HepG2 (cell line): ENCODE results near the gene ABHD2. TPM values are rescaled to one million over a fixed set of nuclear protein-coding genes. Genes with fewer than 3 reads are reported as not detected.

Source experiments
- ATAC-seq: fragments of 200-7000 bp; cut with Tn5 transposase; 3 replicates; pipeline ENCODE4 v1.9.1; 2020; ENCODE audit warnings: mild to moderate bottlenecking, moderate library complexity
- BruUV-seq: library from RNA; stranded (reverse); fragments of 400-500 nt; replicated peaks from 2 replicates; lab custom pipeline; 2021; lab: Mats Ljungman, UMichigan
- CTCF ChIA-PET: fragments of 300-600 bp; formaldehyde crosslinking; extraction: SDS; loops from one replicate; lab custom pipeline; 2021; ENCODE audit warnings: low total read pairs, inconsistent platforms, low intra/inter-chr PET ratio; lab: Yijun Ruan, JAX
- POLR2A ChIA-PET: fragments of 350-600 bp; sonication (Branson Sonifier 250); formaldehyde crosslinking; loops from one replicate; lab custom pipeline; 2020; ENCODE audit warnings: antibody characterized with exemption, inconsistent platforms; lab: Yijun Ruan, JAX
- DNase-seq: peaks from one replicate; pipeline ENCODE4 v3.0.0-alpha.2; 2015; ENCODE audit warnings: low spot score
- FAIRE-seq: peaks from 3 replicates; lab custom pipeline; 2011; peaks lifted over from hg19 to GRCh38; lab: Jason Lieb, UNC
- H2AFZ ChIP-seq: one replicate; pipeline ENCODE4 v1.6.1; 2011; ENCODE audit warnings: low read length, inconsistent platforms
- H3K27ac ChIP-seq: fragments of 300-600 bp; 3 replicates; pipeline ENCODE4 v1.8.0; 2011; ENCODE audit warnings: mixed run types, mild to moderate bottlenecking, mixed read lengths, low read length, inconsistent platforms; ENCODE audit not compliant: insufficient read depth; ENCODE audit errors: extremely low read length
- H3K27me3 ChIP-seq, 2 experiments: fragments of 200-600 bp in 1 of 2; 2 replicates in 1 of 2; 3 replicates in 1 of 2; pipeline versions ENCODE4 v1.6.0 to v1.8.0; 2011; ENCODE audit warnings: low read length in 2 of 2, mild to moderate bottlenecking in 2 of 2, moderate library complexity in 2 of 2, inconsistent platforms in 1 of 2; ENCODE audit not compliant: insufficient read depth in 2 of 2, control insufficient read depth in 1 of 2
- H3K36me3 ChIP-seq, 2 experiments: fragments of 200-600 bp in 1 of 2; replicated peaks in 1 of 2; 2 replicates in 1 of 2; 3 replicates in 1 of 2; pipeline versions ENCODE4 v1.5.1 to v1.8.0; 2011; ENCODE audit warnings: low read length in 2 of 2, inconsistent platforms in 1 of 2; ENCODE audit not compliant: insufficient read depth in 2 of 2, control insufficient read depth in 1 of 2
- H3K4me1 ChIP-seq: 2 replicates; pipeline ENCODE4 v1.5.1; 2012; ENCODE audit warnings: low read length, inconsistent platforms; ENCODE audit not compliant: insufficient read depth
- H3K4me2 ChIP-seq: 2 replicates; pipeline ENCODE4 v1.6.0; 2011; ENCODE audit warnings: low read depth, low read length, inconsistent platforms
- H3K4me3 ChIP-seq, 3 experiments: fragments of 200-600 bp in 1 of 3; sonication (generic), shearing (Covaris generic) in 1 of 3; replicated peaks in 1 of 3; 2 replicates each; pipeline ENCODE4 v1.5.1; 2011 to 2016; ENCODE audit warnings: low read length in 3 of 3, inconsistent platforms in 2 of 3, low read depth in 2 of 3, mild to moderate bottlenecking in 2 of 3, control low read depth in 1 of 3, mixed read lengths in 1 of 3; ENCODE audit not compliant: insufficient read depth in 1 of 3
- H3K79me2 ChIP-seq: one replicate; pipeline ENCODE4 v1.6.1; 2011; ENCODE audit warnings: low read length, inconsistent platforms; ENCODE audit not compliant: insufficient read depth
- H3K9ac ChIP-seq: 2 replicates; pipeline ENCODE4 v1.6.0; 2011; ENCODE audit warnings: mild to moderate bottlenecking, low read depth, low read length, inconsistent platforms; ENCODE audit not compliant: insufficient read depth
- H3K9me3 ChIP-seq: 2 replicates; pipeline ENCODE4 v1.5.1; 2012; ENCODE audit warnings: mild to moderate bottlenecking, low read length
- H4K20me1 ChIP-seq: 2 replicates; pipeline ENCODE4 v1.6.0; 2011; ENCODE audit warnings: inconsistent platforms, mild to moderate bottlenecking, low read length, moderate library complexity; ENCODE audit not compliant: insufficient read depth
- HMGA1 ChIP-seq: sonication (generic); formaldehyde crosslinking; conservative IDR thresholded peaks from 2 replicates; pipeline ENCODE4 v1.4.0; 2020; ENCODE audit warnings: missing genetic modification reagents
- MNT ChIP-seq: fragments of 450-650 bp; IDR thresholded peaks from 2 replicates; pipeline ENCODE4 v1.6.1; 2016
- NKX3-1 ChIP-seq: sonication (generic); formaldehyde crosslinking; IDR thresholded peaks from 2 replicates; pipeline ENCODE4 v1.5.0; 2020; ENCODE audit warnings: missing genetic modification reagents
- SIX1 ChIP-seq: sonication (generic); formaldehyde crosslinking; IDR thresholded peaks from 2 replicates; pipeline ENCODE4 v1.4.0; 2020; ENCODE audit warnings: missing genetic modification reagents, borderline replicate concordance
- ZNF235 ChIP-seq: sonication (generic); formaldehyde crosslinking; IDR thresholded peaks from 2 replicates; pipeline ENCODE4 v1.8.1; 2023; ENCODE audit warnings: mild to moderate bottlenecking, missing genetic modification reagents, borderline replicate concordance
- ZNF543 ChIP-seq: sonication (generic); formaldehyde crosslinking; IDR thresholded peaks from 2 replicates; pipeline ENCODE4 v1.4.0; 2020; ENCODE audit warnings: mild to moderate bottlenecking, missing genetic modification reagents
- ZNF777 ChIP-seq: sonication (generic); formaldehyde crosslinking; IDR thresholded peaks from 2 replicates; pipeline ENCODE4 v1.4.0; 2020; ENCODE audit warnings: missing genetic modification reagents
- WGBS: methylation state at CpG from one replicate; pipeline ENCODE4 v1.1.6; 2017; ENCODE audit warnings: low lambda C conversion rate; 5-methylcytosine and 5-hydroxymethylcytosine counted together
- in situ Hi-C: cut with HindIII; loops from 2 replicates; pipeline ENCODE4 v1.10.0; 2017; ENCODE audit warnings: low pct_unique_long_range_greater_than_20kb; ENCODE audit not compliant: extremely low pct_ligation_motif_present
- intact Hi-C: fragments of 100-400 bp; cut with micrococcal nuclease; formaldehyde crosslinking; loops from one replicate; pipeline ENCODE4 v1.10.0; 2022; ENCODE audit not compliant: unreplicated experiment
- polyA plus RNA-seq, 8 experiments: library from polyadenylated mRNA; depleted of rRNA in 3 of 8; stranded (reverse) in 7 of 8; unstranded in 1 of 8; fragments of >200 nt; fragmentation: Illumina TruSeq in 4 of 8; extraction: Trizol in 4 of 8; gene quantifications; 2 replicates each; pipeline versions ENCODE4 v1.2.1 to v1.2.3, GENCODE V29; 2011 to 2016; ENCODE audit warnings: low read depth in 4 of 8, missing spikeins in 1 of 8, mixed read lengths in 1 of 8; ENCODE audit not compliant: insufficient read depth in 1 of 8
- total RNA-seq, 5 experiments: library from RNA; depleted of rRNA; stranded (reverse); fragments of >200 nt; fragmentation: Illumina TruSeq; extraction: Trizol; gene quantifications; 2 replicates each; pipeline ENCODE4 v1.2.3, GENCODE V29; 2016; ENCODE audit warnings: low read depth in 1 of 5
- TF ChIP-seq, protein P1 (sequence below), 2 experiments: fragments of 450-650 bp in 1 of 2; sonication (generic) in 1 of 2; formaldehyde crosslinking in 1 of 2; IDR thresholded peaks; 2 replicates each; pipeline versions ENCODE4 v1.6.1 to v1.8.0; 2016 to 2022; ENCODE audit warnings: antibody characterized with exemption in 1 of 2, mild to moderate bottlenecking in 1 of 2, missing genetic modification reagents in 1 of 2

Gene ABHD2
- total and polyA plus RNA-seq, 2 of the 13 experiments (the other 11 are each of a cell fraction or from before 2014, with no cell fraction given): 14.8 to 22.4 TPM

DNA sequence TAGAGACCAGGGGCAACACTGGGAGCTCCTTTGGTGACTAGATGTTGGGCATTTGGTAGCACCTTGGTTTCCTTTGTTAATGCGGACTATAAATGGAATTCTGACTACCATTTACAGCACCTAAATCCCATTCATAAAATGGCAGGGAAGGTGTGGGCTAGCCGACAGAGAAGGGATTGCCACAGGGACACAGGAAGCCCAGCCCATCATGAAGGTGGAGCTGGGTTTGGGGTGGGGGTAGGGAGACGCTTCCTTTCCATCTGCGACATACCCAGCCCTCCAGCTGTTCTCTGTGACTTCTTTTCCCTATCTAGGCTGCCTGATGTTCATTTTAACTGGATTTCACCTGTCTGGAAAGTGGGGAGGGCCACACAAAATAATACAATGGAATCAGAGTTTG, 21.0 kb downstream of the ABHD2 start:
- no peak for DNase-seq
- Histone ChIP-seq H3K4me3 (no peak overlapping the region), H3K27me3 (no peaks in the 10 kb centered on the region), H3K36me3 (peaks cover 3 to 6% of the 10 kb centered on the region in 2 experiments; a peak in 3 of 5 replicates), H3K79me2 (peaks cover 2% of the 10 kb centered on the region), H3K4me2 (no peak overlapping the region), H3K4me1 (peaks cover 68% of the 10 kb centered on the region), H2AFZ (no peak overlapping the region), H3K9me3 (no peaks in the 10 kb centered on the region), H3K9ac (no peak overlapping the region), H3K27ac (peak overlapping the region; percentile 19), H4K20me1 (no peaks in the 10 kb centered on the region)
- CTCF ChIA-PET: no interaction called here
- no peak for FAIRE-seq
- 97% methylated on average over 4 of the region's 4 CpGs for WGBS
- POLR2A ChIA-PET: no interaction called here
- no peak for ATAC-seq
- no TSS peak for BruUV-seq
- intact Hi-C loops: no loop called here
- in situ Hi-C loops: no loop called here
- TF ChIP-seq SIX1: no peak
- no peak for TF ChIP-seq ZNF235 (CRISPR knock-in tag)
- no peak for TF ChIP-seq ZNF543 (CRISPR knock-in tag)
- TF ChIP-seq, protein P1, sequence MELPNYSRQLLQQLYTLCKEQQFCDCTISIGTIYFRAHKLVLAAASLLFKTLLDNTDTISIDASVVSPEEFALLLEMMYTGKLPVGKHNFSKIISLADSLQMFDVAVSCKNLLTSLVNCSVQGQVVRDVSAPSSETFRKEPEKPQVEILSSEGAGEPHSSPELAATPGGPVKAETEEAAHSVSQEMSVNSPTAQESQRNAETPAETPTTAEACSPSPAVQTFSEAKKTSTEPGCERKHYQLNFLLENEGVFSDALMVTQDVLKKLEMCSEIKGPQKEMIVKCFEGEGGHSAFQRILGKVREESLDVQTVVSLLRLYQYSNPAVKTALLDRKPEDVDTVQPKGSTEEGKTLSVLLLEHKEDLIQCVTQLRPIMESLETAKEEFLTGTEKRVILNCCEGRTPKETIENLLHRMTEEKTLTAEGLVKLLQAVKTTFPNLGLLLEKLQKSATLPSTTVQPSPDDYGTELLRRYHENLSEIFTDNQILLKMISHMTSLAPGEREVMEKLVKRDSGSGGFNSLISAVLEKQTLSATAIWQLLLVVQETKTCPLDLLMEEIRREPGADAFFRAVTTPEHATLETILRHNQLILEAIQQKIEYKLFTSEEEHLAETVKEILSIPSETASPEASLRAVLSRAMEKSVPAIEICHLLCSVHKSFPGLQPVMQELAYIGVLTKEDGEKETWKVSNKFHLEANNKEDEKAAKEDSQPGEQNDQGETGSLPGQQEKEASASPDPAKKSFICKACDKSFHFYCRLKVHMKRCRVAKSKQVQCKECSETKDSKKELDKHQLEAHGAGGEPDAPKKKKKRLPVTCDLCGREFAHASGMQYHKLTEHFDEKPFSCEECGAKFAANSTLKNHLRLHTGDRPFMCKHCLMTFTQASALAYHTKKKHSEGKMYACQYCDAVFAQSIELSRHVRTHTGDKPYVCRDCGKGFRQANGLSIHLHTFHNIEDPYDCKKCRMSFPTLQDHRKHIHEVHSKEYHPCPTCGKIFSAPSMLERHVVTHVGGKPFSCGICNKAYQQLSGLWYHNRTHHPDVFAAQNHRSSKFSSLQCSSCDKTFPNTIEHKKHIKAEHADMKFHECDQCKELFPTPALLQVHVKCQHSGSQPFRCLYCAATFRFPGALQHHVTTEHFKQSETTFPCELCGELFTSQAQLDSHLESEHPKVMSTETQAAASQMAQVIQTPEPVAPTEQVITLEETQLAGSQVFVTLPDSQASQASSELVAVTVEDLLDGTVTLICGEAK (IDR thresholded peaks at IDR 0.05): no peak
- TF ChIP-seq, protein P1 (CRISPR knock-in tag; IDR thresholded peaks at IDR 0.05): no peak
- no peak for TF ChIP-seq MNT
- TF ChIP-seq NKX3-1: no peak
- no peak for TF ChIP-seq HMGA1
- no peak for TF ChIP-seq ZNF777 (CRISPR knock-in tag)
